HUDEP-2 (cell line): ENCODE results near the gene IGSF6.
"Not testable (repeated sequence)": the region's sequence is repeated elsewhere in the genome, so short reads cannot be mapped to it uniquely, and the experiment has no call there.

ENCODE experiments used
- DNase-seq, 76 experiments: peaks; one replicate each; lab custom pipeline; 2025; ENCODE audit not compliant: unreplicated experiment in 76 of 76; lab: John Stamatoyannopoulos, UW

Gene IGSF6, protein sequence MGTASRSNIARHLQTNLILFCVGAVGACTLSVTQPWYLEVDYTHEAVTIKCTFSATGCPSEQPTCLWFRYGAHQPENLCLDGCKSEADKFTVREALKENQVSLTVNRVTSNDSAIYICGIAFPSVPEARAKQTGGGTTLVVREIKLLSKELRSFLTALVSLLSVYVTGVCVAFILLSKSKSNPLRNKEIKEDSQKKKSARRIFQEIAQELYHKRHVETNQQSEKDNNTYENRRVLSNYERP

DNA sequence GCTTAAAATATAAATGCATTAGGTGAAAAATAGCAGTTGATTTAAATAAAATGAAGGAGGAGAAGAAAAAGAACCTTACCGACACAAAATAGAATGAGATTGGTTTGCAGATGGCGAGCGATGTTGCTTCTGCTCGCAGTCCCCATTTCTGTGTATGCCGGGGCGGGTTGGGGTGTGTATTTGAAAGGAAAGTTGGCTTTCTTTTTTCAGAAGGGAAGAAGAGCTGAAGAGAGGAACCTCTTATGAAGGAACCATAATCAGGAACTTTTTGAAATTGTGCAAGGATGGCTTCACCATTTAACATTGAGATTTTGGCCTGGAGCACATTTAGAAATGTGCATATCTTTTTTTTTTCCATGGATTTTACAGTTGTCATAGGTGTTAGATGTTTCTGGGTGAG lies at the start of gene IGSF6:
Gene IGSF6 (minus strand): TSS at position 156 of the 400 bp plus-strand sequence. CDS start 10 bp downstream, at position 146.
- DNase-seq: no peak

DNA sequence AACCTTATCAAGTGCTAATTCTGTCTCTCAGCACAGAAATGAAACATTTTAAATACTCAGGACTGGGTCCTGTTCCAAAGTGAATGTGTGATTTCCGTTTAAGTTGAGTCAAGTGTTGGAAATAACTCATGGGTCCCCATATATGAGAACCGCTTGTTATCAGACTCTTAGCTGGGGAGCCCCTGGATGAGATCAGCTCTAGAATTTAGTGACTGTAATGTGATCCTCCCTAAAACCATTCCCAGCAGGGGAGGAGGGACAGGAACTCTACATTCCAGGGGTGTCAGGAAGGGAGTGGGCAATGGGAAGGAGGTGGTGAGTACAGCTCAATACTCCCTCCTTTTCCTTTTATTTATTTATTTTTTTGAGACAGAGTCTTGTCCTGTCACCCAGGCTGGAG lies 48.9 kb upstream of the IGSF6 start:
- no peak for DNase-seq

DNA sequence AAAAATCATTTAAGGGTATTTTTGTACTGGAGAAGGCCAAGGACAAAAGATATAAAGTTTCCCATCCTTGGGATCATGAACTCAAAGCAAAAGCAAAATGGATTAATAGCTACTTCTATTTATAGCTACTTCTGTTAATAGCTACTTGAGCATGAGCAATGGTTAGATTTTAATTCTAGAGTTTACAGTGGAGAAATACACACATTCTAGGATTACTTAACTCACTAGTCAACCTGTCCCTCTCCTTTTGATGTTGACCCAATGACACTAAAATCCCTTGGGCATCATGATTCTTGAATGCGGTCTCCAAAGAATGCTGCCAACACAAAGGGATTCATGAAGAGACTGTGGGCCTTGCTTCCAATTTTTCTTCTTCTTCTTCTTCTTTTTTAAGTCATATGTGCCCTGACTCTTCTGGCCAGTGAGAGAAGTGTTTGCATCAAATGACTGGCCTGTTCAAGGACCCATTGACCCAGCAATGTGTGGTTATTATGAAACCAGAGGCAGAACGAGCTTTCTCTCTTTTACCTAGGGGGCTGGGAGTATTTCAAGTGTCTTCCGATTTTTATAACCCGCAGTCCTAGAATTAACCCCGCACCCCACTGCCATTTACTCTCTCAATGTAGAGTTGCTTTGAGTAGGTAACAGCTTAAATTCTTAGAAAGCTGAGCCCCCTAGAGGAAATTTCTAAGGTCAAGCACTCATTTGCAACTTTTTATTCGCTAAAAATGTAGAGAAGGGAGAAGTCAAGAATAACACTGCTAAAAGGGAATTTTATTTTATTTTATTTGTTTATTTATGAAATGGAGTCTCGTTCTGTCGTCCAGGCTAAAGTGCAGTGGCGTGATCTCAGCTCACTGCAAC lies 46.0 kb upstream of the IGSF6 start:
- DNase-seq: no peak

DNA sequence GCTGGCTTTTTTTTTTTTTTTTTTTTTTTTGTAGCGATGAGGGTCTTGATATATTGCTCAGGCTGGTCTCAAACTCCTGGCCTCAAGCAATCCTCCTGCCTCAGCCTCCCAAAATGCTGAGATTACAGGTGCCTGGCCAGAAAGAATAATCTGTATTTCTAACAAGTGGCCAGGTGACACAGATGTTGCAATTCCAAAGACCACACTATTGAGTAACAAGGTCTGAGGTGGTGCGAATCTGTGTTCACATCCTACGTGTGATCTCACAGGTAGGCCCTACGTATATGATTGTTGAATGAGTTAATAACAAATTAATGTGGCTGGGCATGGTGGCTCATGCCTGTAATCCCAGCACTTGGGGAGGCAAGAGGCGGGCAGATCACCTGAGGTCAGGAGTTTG lies 44.6 kb upstream of the IGSF6 start:
- DNase-seq: no peak

DNA sequence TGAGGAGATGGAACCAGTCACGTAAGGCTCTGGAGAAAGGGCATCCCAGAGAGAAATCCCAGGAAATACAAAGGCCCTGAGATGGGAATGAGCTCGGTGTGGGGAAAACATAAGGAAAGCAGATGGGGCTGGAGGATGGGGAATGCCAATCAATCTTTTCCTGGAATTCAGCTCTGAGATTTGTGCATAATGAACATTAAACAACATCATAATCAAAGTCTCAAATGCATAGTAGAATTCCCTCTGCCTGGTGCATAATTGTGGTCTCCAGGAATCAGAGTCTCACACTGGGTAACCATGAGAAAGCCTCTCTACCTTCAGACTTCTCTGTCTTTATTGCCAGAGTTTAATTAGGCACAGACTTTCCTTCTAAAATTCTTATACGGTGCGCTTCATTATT lies 42.2 kb upstream of the IGSF6 start:
- DNase-seq: no peak

DNA sequence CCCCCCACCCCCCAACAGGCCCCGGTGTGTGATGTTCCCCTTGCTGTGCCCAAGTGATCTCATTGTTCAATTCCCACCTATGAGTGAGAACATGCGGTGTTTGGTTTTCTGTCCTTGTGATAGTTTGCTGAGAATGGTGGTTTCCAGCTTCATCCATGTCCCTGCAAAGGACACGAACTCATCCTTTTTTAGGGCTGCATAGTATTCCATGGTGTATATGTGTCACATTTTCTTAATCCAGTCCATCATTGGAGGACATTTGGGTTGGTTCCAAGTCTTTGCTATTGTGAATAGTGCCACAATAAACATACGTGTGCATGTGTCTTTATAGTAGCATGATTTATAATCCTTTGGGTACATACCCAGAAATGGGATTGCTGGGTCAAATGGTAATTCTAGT lies 38.6 kb upstream of the IGSF6 start:
- not testable (repeated sequence) for DNase-seq

DNA sequence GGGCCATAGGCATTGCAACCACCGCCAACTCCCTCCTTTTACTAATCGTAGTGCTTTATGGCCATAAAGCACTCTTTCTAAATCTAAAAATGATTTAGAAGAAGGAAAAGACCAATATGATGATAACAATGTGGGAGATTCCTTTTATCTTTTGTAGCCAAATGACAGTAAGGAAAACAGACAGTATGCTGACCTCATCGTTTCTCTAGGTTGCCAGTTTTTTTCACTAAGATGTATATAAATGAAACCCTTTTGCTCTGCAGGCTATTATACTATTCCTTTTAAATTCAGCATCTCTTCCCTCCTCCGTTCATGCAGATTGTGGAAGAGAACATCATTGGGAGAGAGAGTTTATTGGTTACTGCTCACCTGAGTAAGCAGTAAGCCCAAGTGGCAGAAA lies 36.7 kb upstream of the IGSF6 start:
- DNase-seq: no peak

DNA sequence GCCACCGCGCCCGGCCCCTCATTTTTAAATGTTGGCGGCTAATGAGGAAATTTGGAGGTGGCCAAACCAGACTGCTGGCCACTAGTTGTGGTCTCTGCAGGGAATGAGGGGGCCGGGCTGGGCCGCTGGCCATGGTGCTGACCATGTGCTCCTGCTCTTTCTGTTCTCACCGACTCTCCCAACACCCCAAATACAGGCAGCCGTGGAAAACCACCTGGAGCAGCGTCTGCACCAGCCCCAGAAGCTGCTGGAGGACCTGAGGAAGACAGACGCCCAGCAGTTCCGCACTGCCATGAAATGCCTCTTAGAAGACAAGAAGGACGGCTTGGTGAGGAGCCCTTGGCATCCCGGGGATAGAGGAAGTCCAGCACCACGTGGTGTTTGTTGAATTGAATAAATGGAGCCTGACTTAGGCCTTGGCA lies 32.6 kb upstream of the IGSF6 start:
- no peak for DNase-seq

DNA sequence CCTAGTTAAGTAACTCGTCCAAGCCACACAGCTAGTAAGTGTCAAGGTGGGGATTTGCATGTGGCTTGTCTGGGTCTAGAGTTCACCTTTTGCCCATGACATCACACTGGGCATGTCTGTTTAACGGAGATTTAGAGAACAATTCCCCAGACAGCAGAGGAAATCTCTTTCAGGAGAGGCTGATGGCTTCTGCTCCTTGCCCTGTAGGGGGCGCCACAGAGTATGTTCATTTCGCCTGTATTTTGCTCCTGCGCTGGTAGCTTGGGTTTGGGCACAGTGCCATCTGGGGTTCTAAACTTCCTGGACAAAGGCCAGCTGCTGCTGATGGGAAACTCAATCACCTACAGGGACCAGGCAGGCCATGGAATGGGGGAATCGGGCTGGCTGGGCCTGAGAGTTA lies 31.8 kb upstream of the IGSF6 start:
- DNase-seq: peak in 35 of 76 experiments; percentile 1 to 57 (median 10)

DNA sequence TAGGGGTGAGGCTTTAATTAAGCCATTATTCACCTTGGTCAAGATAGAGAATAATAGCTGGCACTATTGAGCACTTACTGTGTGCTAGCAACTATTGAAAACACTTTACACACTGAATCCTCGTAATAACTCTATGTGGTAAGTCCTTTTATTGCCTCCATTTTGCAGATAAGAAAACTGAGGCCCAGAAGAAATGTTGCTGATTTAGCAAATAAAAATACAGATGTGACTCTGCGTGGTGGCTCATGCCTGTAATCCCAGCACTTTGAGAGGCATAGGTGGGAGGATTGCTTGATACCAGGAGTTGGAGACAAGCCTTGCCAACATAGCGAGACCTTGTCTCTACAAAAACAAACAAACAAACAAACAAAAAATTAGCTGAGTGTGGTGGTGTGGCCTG lies 30.8 kb upstream of the IGSF6 start:
- no peak for DNase-seq

DNA sequence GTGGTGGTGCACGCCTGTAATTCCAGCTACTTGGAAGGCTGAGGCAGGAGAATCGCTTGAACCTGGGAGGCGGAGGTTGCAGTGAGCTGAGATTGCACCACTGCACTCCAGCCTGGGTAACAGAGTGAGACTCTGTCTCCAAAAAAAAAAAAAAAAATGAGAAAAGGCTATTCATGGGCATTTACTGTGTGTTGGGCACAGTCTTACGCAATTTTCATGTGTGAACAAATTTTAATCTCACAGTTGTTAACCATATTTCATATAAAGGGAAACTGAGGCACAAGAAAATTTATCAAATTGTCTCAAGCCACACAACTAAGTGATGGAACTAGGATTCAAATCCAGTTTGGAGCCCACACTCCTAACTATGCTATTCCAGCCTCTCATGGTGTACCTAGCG lies 28.3 kb upstream of the IGSF6 start:
- not testable (repeated sequence) for DNase-seq

DNA sequence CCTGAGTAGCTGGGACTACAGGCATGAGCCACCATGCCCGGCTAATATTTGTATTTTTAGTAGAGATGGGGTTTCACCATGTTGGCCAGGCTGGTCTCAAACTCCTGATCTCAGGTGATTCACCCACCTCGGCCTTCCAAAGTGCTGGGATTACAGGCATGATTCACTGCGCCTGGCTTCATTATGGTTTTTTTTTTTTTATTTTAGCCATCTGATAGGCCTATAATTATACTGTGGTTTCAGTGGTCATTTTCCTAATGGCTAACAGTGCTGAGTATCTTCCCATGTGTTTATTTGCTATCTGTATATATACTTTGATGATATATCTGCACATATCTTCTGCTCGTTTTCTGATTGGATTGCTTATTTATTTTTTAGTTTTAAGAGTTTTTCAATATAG lies 22.0 kb upstream of the IGSF6 start:
- not testable (repeated sequence) for DNase-seq

DNA sequence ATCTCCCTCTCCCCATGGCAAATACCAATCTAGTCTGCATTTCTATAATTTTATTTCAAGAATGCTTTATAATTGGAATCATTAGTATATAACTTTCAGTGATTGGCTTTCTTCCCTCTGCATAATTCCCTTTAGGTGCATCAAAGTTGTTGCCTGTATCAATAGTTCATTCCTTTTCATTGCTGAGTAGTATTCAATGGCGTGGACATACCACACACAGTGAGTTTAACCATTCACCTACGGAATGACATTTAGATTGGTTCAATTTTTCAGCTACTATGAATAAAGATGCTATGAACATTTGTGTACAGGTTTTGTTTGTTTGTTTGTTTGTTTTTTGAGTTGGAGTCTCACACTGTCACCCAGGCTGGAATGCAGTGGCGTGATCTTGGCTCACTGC lies 21.1 kb upstream of the IGSF6 start:
- no peak for DNase-seq

DNA sequence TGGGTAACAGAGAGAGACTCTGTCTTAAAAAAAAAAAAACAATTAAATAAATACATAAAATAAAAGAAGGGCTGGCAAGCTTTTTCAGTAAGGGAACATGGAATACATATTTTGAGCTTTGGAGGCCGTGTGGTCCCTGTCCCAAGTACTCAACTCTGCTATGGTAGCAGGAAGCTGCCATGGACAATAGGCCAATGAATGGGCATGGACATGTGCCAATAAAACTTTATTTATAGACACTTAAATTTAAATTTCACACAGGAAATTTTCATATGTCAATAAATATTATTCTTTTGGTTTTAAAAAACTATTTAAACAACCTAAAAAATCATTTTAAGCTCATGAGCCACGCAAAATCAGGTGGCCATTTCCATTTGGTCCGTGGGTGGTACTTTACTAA lies 15.2 kb upstream of the IGSF6 start:
- no peak for DNase-seq

DNA sequence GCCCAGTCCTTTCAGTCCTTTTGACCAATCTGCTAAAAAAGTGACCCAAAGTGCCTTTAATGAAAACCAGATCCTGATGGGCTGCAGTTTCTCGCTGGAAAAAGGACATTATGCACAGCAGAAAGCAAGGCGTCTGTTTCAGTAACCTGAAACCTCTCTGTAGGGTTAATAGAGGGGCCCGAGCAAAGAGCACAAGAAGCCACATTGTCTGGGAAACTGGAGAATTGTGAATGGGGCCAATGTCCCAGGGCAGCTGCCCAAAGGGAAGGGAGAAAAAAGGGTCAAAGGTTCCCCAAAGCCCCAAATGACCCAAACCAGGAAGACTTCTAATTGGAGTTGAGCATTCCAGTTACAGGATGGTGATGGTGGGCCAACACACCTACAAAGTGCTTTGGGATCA lies 14.4 kb upstream of the IGSF6 start:
- DNase-seq: no peak

DNA sequence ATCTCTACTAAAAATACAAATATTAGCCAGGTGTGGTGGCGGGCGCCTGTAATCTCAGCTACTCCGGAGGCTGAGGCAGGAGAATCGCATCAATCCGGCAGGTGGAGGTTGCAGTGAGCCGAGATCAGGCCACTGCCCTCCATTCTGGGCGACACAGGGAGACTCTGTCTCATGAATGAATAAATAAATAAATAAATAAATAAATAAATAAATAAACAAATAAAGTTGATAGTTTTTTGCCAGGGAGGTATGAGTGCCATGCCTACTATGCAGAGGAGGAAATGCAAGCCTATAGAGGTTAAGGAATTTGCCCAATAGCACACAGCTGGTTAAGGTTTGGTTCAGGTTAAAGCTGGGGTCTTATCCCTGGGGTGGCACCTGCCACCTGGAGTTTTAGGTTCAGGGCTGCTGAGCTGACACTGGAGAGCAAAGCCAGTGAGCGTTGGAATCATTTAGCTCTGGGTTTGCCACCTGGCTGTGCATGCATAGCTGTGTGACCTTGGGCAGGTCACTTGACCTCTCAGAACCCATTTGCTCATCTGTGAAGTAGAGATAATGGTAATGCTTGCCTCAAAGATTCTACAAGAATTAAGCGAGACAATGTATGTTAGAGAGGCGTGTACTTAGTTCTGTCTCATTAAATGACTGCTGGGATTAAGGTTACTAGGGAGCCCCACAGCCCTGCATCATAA lies 12.5 kb upstream of the IGSF6 start:
- DNase-seq: no peak

DNA sequence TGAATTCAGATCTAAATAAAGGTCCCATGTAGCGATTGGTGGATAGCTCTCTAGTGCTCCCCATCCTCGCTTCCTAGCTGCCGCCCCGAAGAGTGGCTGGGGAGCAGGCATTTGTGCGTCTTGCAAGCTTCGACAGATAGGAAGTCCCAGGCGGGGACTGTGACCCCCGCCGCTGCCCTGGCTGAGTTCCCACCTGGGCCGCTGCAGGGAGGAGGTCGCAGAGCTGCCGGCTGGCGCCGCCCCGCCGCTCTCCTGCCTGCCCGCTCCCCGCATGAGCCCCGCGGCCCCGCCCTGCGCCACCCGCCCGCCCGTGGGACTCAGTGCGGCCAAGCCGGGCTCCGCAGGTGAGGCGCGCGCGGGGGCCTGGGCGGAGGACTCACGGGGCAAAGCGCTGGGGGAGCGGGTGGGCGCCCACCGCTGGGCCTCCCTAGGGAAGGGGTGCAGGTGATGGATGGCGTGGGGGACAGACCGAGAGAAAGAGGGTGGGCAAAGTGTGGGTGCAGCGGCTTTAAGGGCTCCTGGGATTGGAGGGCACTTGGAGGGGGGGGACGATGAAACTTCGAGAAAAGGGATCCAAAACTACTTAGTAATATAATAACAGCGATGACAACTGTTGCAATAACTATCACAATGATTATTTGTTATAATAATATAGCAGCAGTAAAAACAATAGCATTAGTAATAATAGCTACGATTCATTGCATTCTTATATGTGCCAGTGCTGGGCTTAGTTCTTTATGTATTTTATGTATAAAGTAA lies 11.7 kb upstream of the IGSF6 start, which contains the start of gene OTOA:
Gene OTOA (plus strand): TSS at position 80 of the 759 bp plus-strand sequence. CDS start 14,547 bp downstream, outside the sequence.
- DNase-seq: peak in 2 of 76 experiments; percentile 3 to 8

DNA sequence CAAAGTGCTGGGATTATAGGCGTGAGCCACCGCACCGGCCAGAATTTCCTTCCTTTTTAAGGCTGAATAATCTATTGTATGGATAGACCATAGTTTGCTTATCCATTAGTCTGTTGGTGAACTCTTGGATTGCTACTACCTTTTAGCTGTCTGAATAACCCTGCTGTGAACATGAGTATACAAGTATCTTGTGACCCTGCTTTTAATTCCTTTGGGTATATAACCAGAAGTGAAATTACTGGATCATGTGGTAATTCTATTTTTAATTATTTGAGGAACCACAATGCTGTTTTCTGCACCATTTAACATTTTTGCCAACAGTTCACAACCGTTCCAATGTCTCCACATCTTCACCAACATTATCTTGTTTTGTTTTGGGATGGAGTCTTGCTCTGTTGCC lies 6.7 kb upstream of the IGSF6 start:
- DNase-seq: no peak

DNA sequence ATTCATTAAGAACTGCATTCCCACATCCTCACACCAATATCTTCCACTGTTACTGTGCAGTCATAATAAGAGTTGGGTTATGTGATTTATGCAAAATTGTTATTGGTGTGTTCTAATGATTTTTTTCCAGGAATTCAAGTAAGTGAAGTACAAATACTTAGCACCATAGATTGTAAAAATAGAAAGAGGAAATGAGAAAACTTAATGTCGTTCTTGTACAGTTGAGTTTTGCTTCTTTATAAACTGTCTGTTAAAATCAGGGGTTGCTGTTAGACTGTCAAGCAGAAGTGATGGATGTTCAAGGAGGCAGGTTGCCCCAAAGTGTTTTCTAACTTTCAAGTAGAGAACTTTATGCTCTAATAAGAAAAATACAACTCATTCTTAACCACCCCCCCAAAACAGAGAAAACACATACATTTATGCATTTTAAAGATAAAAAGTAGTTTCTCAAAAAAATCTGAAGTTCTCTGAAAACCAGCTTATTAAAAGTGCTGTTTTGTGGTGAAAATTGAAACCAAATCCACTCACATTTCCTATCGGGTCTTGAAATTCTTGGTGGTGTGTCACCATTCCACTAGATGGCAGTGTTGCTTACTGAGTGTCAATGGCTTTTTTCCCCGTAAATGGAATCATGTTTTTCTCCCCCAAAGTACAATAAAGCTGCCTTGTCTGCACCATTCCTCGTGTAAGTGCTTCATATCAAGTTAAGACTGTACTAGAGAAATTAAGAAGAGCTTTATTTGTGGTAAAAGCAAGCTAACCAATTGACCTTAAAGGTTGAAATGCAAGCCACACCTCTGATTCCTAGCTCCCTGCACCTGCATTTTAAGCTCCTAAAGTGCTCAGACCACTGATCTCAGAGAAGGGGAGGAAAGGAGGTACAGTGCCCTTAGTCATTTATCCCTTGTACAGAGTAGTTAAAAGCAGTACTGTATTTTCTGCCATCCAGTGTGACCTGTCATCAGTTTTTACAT lies 4.7 kb upstream of the IGSF6 start:
- peak in 34 of 76 experiments; percentile 3 to 65 (median 29) for DNase-seq
